HEK293T (cell line): ENCODE results near the gene ADPRM.
"Not testable (repeated sequence)": the region's sequence is repeated elsewhere in the genome, so short reads cannot be mapped to it uniquely, and the experiment has no call there.

Experiments
- CTCF ChIA-PET: fragments of 350-600 bp; formaldehyde crosslinking; extraction: SDS; loops from one replicate; lab custom pipeline; 2021; ENCODE audit warnings: antibody characterized with exemption, inconsistent platforms; lab: Yijun Ruan, JAX
- POLR2A ChIA-PET: fragments of 350-600 bp; formaldehyde crosslinking; extraction: SDS; loops from one replicate; lab custom pipeline; 2020; ENCODE audit warnings: antibody characterized with exemption, inconsistent platforms; lab: Yijun Ruan, JAX
- DNase-seq: peaks from one replicate; pipeline ENCODE4 v3.0.0; 2012; ENCODE audit warnings: mixed read lengths; ENCODE audit errors: extremely low spot score
- ARNT ChIP-seq: fragments of 450-650 bp; IDR thresholded peaks from 2 replicates; pipeline ENCODE4 v1.6.1; 2017; ENCODE audit warnings: mild to moderate bottlenecking
- BHLHE40 ChIP-seq: fragments of 450-650 bp; IDR thresholded peaks from 2 replicates; pipeline ENCODE4 v1.6.1; 2016; ENCODE audit warnings: mild to moderate bottlenecking, moderate library complexity, borderline replicate concordance
- CTBP1 ChIP-seq: fragments of 450-650 bp; IDR thresholded peaks from 2 replicates; pipeline ENCODE4 v1.6.1; 2016; ENCODE audit warnings: borderline replicate concordance
- ELF4 ChIP-seq: fragments of 450-650 bp; IDR thresholded peaks from 2 replicates; pipeline ENCODE4 v1.6.1; 2017; ENCODE audit warnings: antibody characterized with exemption
- FOXA1 ChIP-seq: fragments of 450-650 bp; IDR thresholded peaks from 2 replicates; pipeline ENCODE4 v1.6.1; 2016; ENCODE audit warnings: mild to moderate bottlenecking
- FOXK2 ChIP-seq: fragments of 450-650 bp; IDR thresholded peaks from 2 replicates; pipeline ENCODE4 v1.6.1; 2016; ENCODE audit warnings: mild to moderate bottlenecking
- FOXM1 ChIP-seq: fragments of 450-650 bp; IDR thresholded peaks from 2 replicates; pipeline ENCODE4 v1.6.1; 2017; ENCODE audit warnings: mild to moderate bottlenecking, borderline replicate concordance
- HDGF ChIP-seq: fragments of 450-650 bp; IDR thresholded peaks from 2 replicates; pipeline ENCODE4 v1.6.1; 2017; ENCODE audit warnings: antibody characterized with exemption, borderline replicate concordance
- L3MBTL2 ChIP-seq: fragments of 450-650 bp; conservative IDR thresholded peaks from 2 replicates; pipeline ENCODE4 v1.6.1; 2016; ENCODE audit warnings: mild to moderate bottlenecking
- LEF1 ChIP-seq: fragments of 450-650 bp; IDR thresholded peaks from 2 replicates; pipeline ENCODE4 v1.6.1; 2017; ENCODE audit warnings: mild to moderate bottlenecking, borderline replicate concordance
- NFRKB ChIP-seq: fragments of 450-650 bp; IDR thresholded peaks from 2 replicates; pipeline ENCODE4 v1.6.1; 2016; ENCODE audit warnings: mild to moderate bottlenecking, moderate library complexity
- PKNOX1 ChIP-seq: fragments of 450-650 bp; IDR thresholded peaks from 2 replicates; pipeline ENCODE4 v1.6.1; 2016
- SP1 ChIP-seq: fragments of 450-650 bp; IDR thresholded peaks from 2 replicates; pipeline ENCODE4 v1.6.1; 2017
- SUZ12 ChIP-seq: fragments of 450-650 bp; IDR thresholded peaks from 2 replicates; pipeline ENCODE4 v1.6.1; 2016; ENCODE audit warnings: mild to moderate bottlenecking
- TARDBP ChIP-seq: fragments of 450-650 bp; IDR thresholded peaks from 2 replicates; pipeline ENCODE4 v1.6.1; 2016
- ZNF384 ChIP-seq: fragments of 450-650 bp; IDR thresholded peaks from 2 replicates; pipeline ENCODE4 v1.6.1; 2016

The ADPRM gene

DNA sequence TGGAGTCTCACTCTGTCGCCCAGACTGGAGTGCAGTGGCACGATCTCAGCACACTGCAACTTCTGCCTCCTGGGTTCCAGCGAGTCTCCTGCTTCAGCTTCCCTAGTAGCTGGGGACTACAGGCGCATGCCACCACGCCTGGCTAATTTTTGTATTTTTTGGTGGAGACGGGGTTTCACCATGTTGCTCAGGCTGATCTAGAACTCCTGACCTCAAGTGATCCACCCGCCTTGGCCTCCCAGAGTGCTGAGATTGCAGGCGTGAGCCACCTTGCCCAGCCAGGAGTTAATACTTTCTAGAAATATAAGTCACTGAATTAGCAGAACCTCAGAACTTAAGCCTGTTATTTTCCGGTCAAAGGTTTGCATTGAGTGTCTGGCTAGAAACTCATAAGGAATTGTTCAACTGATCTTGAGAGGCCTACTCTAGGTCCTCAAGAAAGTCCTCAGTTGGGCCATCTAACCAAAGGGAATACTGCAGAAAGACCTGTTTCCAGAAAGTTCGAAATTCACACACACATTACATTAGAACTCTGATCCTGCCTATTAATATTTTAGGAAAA lies 31.0 kb downstream of the ADPRM start:
- POLR2A ChIA-PET = no interaction called here
- DNase-seq = no peak
- CTCF ChIA-PET = no interaction called here
- no peak for TF ChIP-seq ELF4
- TF ChIP-seq HDGF = no peak
- no peak for TF ChIP-seq PKNOX1
- TF ChIP-seq LEF1 = no peak
- no peak for TF ChIP-seq SP1
- TF ChIP-seq ZNF384 = no peak
- no peak for TF ChIP-seq CTBP1
- TF ChIP-seq TARDBP = no peak
- no peak for TF ChIP-seq SUZ12

- TF ChIP-seq L3MBTL2 (peak; percentile 50), ZNF384 (no peak)
- CTCF ChIA-PET = no interaction called here
- POLR2A ChIA-PET = interaction anchor here (1.0 kb wide), 3 partner anchors 11 to 32 kb away, joined by 3 to 4 read pairs (median 3); partner anchors contain the start of genes ADPRM and SCO1
- DNase-seq = peak; percentile 38
Measured at GRCh38 chr17:10729334-10730193, 32.2 kb downstream of the ADPRM start, which contains the start of gene TMEM220. TSS of gene TMEM220 (minus strand) at chr17:10730023. CDS start at chr17:10729851, 172 bp downstream.

DNA sequence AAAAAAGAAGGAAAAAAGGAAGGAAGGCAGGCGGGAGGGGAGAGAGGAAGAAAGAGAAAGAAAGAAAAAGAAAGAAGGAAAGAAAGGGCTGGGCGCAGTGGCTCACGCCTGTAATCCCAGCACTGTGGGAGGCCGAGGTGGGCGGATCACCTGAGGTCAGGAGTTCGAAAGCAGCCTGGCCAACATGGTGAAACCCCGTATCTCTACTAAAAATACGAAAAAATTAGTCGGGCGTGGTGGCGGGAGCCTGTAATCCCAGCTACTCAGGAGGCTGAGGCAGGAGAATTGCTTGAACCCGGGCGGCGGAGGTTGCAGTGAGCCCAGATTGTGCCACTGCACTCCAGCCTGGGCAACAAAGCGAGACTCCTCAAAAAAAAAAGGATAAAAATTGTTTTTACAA lies 32.9 kb downstream of the ADPRM start:
- POLR2A ChIA-PET, CTCF ChIA-PET, DNase-seq: not testable (repeated sequence)

- TF ChIP-seq FOXK2 = no peak
- DNase-seq = no peak
- ChIA-PET CTCF (no interaction called here), POLR2A (no interaction called here)
Measured at GRCh38 chr17:10731408-10731879, 34.0 kb downstream of the ADPRM start.

DNA sequence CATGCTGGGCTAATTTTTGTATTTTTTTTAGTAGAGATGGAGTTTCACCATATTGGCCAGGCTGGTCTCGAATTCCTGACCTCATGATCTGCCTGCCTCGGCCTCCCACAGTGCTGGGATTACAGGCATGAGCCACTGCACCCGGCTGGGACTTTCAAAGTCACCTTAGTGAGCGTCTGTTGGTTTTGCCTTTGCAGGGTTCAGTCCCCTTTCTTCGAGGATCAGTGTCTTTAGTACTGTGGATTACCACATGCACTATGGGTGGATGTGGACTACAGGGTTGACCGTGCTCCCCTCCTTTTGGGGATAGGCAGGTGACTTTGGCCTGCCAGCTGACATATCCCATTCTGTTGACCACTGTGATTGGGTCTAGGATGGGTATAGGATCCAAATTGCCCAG lies 34.7 kb downstream of the ADPRM start:
- DNase-seq = not testable (repeated sequence)

DNA sequence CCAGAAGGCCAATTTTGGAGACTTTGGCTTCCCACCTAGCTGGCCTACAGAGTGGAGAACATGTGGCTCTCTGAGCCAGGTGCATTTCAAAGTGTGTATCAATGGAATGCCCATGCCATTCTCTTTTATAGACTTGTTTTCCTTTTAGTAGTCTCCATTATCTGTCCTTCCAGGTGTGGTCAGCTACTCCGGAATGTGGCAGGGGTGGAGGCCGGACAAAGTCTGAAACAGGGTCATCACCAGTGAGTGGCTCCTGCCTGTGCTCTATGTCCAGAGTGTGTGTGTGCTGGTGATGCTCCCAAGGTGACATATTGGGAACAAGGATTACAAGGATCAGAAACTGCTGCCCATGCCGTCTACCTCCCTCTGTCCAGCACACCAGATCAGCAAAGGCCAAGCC lies 36.3 kb downstream of the ADPRM start:
- TF ChIP-seq L3MBTL2 (no peak), SUZ12 (no peak), ARNT (no peak), FOXK2 (no peak), FOXA1 (no peak), SP1 (no peak), CTBP1 (no peak), HDGF (no peak), TARDBP (no peak), BHLHE40 (no peak), ELF4 (no peak), FOXM1 (no peak), NFRKB (no peak), LEF1 (no peak), PKNOX1 (no peak)
- ChIA-PET CTCF (no interaction called here), POLR2A (no interaction called here)

More for the DNA sequence above, 34.7 kb downstream of the ADPRM start:
- POLR2A ChIA-PET, CTCF ChIA-PET: not testable (repeated sequence)

DNA sequence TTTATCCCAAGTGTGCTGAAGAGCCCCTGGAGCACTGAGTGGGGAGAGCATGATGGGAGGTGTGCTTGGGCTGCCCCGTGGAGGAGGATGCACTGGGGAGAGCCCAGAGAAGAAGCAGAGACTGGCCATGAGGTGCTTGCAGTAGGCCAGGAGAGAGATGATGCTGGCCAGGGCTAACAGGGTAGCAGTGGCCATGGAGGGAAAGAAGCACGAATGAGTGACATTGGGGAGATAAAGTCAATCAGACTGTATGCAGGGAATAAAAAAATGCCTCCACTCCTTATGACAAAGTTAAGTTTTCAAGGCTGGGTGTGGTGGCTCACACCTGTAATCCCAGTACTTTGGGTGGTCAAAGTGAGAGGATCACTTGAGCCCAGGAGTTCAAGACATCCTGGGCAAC lies 37.9 kb downstream of the ADPRM start:
- ChIA-PET CTCF (interaction anchor here (2.9 kb wide), 1 partner anchor 109 kb away, joined by 30 read pairs; no protein-coding TSS in a partner anchor), POLR2A (no interaction called here)
- no peak for TF ChIP-seq SP1
- TF ChIP-seq FOXM1 = no peak
- no peak for TF ChIP-seq PKNOX1
- no peak for TF ChIP-seq L3MBTL2
- TF ChIP-seq ELF4 = no peak
- no peak for TF ChIP-seq NFRKB
- TF ChIP-seq HDGF = no peak
- TF ChIP-seq FOXA1 = no peak
- no peak for TF ChIP-seq CTBP1
- no peak for TF ChIP-seq FOXK2
- no peak for TF ChIP-seq ZNF384
- no peak for DNase-seq

More for the DNA sequence above, 36.3 kb downstream of the ADPRM start:
- DNase-seq = no peak
